ENCODE measurements around the gene KCNRG. TPM values are rescaled to one million over a fixed set of nuclear protein-coding genes. Genes with fewer than 3 reads are reported as not detected.

KCNRG gene
- total RNA-seq, 1 experiment from 2014 or later, result 1.1 TPM

DNA sequence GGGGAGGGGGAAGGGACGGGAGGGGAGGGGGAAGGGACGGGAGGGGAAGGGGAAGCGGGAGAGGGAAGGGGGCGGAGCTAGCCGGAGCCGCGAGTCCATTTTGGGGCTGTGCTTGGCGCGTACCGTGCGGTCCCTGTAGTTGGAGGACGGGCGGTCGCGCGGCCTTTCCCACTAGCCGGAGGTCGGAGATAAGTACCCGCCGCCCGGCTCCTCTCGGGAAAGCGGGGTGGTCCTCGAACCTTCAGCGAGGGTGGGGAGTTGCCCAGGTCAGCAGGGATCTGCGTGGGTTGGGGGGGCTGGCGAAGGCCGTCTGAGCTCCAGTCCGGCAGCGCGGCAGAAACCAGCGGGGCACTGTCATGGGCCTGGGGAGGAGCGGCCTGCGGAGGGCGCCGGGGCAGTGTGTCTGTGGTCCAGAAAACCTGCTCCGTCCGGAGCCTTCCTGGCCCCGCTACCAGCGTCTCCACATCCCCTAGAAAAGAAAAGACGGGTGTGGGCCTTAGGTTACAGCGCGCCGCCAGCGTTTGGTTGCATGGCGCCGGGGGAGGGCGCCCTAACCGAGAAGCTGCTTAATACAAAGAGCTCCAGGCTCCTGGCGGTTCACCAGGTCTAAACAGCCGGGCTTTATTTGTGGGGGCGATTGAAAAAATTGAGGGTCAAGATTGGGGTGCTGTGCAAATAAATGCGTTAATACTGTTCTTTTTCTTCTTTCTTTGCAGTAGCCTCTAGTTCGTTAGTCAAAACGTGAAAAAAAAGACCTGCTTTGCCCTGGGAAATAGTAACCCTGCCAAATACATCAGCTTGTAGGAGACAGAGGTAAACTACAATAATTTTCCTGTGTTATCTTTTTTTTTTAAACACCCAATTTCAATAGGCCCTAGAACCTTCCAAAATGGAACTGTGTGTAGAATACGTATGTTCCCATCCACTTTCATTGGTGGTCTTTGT is 18.0 kb upstream of the KCNRG start, which contains the start of gene TRIM13 (continued):
- 0 out of 2 replicates have a peak, but pooled peaks have one; percentile 27 for TF ChIP-seq E2F4 (CRISPR knock-in tag; IDR thresholded peaks at IDR 0.05; ENCODE audit: borderline replicate concordance, low read depth)
- no peak for TF ChIP-seq NR1H2 (CRISPR knock-in tag; IDR thresholded peaks at IDR 0.05)
- TF ChIP-seq IRF2 (CRISPR knock-in tag; IDR thresholded peaks at IDR 0.05; ENCODE audit: borderline replicate concordance, low read depth), result no peak
- TF ChIP-seq ESRRA (CRISPR knock-in tag; IDR thresholded peaks at IDR 0.05; ENCODE audit: borderline replicate concordance), result peak; percentile 58; the same call in 1 of the 2 replicates
- no peak for TF ChIP-seq NFYB (CRISPR knock-in tag; conservative IDR thresholded peaks at IDR 0.05; ENCODE audit: low read depth)
- no peak for TF ChIP-seq FOXK1 (CRISPR knock-in tag; IDR thresholded peaks at IDR 0.05)
- TF ChIP-seq, protein P1, sequence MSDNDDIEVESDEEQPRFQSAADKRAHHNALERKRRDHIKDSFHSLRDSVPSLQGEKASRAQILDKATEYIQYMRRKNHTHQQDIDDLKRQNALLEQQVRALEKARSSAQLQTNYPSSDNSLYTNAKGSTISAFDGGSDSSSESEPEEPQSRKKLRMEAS (CRISPR knock-in tag; IDR thresholded peaks at IDR 0.05), result no peak; the same call in 1 of the 2 replicates
- 0 out of 2 replicates have a peak, but pooled peaks have one; percentile 8 for TF ChIP-seq GABPB1 (CRISPR knock-in tag; IDR thresholded peaks at IDR 0.05)
- no peak for TF ChIP-seq ATF1 (CRISPR knock-in tag; IDR thresholded peaks at IDR 0.05)
- peak; percentile 75; the same call in 1 of the 2 replicates for TF ChIP-seq JUN (CRISPR knock-in tag; IDR thresholded peaks at IDR 0.05)
- no peak for TF ChIP-seq NR3C1 (CRISPR knock-in tag; conservative IDR thresholded peaks at IDR 0.05; ENCODE audit: low read depth)
- no peak for TF ChIP-seq TCF7 (CRISPR knock-in tag; IDR thresholded peaks at IDR 0.05; ENCODE audit: low read depth)
- TF ChIP-seq GTF2I (CRISPR knock-in tag; conservative IDR thresholded peaks at IDR 0.05), result no peak
- TF ChIP-seq PREB (CRISPR knock-in tag; IDR thresholded peaks at IDR 0.05; ENCODE audit: borderline replicate concordance), result no peak
- no peak for TF ChIP-seq ZNF416 (CRISPR knock-in tag; IDR thresholded peaks at IDR 0.05)
- TF ChIP-seq IRF1 (CRISPR knock-in tag; IDR thresholded peaks at IDR 0.05), result no peak
- TF ChIP-seq NFATC4 (CRISPR knock-in tag; IDR thresholded peaks at IDR 0.05), result no peak
- no peak for TF ChIP-seq CREM (CRISPR knock-in tag; IDR thresholded peaks at IDR 0.05)
- peak; percentile 49; the same call in 1 of the 2 replicates for TF ChIP-seq CTCF (IDR thresholded peaks at IDR 0.05)
- TF ChIP-seq, protein P2, sequence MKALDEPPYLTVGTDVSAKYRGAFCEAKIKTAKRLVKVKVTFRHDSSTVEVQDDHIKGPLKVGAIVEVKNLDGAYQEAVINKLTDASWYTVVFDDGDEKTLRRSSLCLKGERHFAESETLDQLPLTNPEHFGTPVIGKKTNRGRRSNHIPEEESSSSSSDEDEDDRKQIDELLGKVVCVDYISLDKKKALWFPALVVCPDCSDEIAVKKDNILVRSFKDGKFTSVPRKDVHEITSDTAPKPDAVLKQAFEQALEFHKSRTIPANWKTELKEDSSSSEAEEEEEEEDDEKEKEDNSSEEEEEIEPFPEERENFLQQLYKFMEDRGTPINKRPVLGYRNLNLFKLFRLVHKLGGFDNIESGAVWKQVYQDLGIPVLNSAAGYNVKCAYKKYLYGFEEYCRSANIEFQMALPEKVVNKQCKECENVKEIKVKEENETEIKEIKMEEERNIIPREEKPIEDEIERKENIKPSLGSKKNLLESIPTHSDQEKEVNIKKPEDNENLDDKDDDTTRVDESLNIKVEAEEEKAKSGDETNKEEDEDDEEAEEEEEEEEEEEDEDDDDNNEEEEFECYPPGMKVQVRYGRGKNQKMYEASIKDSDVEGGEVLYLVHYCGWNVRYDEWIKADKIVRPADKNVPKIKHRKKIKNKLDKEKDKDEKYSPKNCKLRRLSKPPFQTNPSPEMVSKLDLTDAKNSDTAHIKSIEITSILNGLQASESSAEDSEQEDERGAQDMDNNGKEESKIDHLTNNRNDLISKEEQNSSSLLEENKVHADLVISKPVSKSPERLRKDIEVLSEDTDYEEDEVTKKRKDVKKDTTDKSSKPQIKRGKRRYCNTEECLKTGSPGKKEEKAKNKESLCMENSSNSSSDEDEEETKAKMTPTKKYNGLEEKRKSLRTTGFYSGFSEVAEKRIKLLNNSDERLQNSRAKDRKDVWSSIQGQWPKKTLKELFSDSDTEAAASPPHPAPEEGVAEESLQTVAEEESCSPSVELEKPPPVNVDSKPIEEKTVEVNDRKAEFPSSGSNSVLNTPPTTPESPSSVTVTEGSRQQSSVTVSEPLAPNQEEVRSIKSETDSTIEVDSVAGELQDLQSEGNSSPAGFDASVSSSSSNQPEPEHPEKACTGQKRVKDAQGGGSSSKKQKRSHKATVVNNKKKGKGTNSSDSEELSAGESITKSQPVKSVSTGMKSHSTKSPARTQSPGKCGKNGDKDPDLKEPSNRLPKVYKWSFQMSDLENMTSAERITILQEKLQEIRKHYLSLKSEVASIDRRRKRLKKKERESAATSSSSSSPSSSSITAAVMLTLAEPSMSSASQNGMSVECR (CRISPR knock-in tag; IDR thresholded peaks at IDR 0.05; ENCODE audit: borderline replicate concordance), result 0 out of 2 replicates have a peak, but pooled peaks have one; percentile 72
- 0 out of 2 replicates have a peak, but pooled peaks have one; percentile 12 for TF ChIP-seq SP1 (CRISPR knock-in tag; conservative IDR thresholded peaks at IDR 0.05)
- no peak for TF ChIP-seq OVOL2 (CRISPR knock-in tag; IDR thresholded peaks at IDR 0.05; ENCODE audit: borderline replicate concordance)
- no peak for TF ChIP-seq MYBL2 (CRISPR knock-in tag; IDR thresholded peaks at IDR 0.05)
- no peak for TF ChIP-seq HMGA2 (CRISPR knock-in tag; IDR thresholded peaks at IDR 0.05)
- TF ChIP-seq ZNF138 (CRISPR knock-in tag; conservative IDR thresholded peaks at IDR 0.05), result no peak
- TF ChIP-seq GRHL2 (CRISPR knock-in tag; IDR thresholded peaks at IDR 0.05; ENCODE audit: insufficient replicate concordance, severe bottlenecking), result no peak
- peak; percentile 65; the same call in 1 of the 2 replicates for TF ChIP-seq KAT7 (CRISPR knock-in tag; IDR thresholded peaks at IDR 0.05; ENCODE audit: borderline replicate concordance)
- TF ChIP-seq NR2C2 (CRISPR knock-in tag; IDR thresholded peaks at IDR 0.05), result no peak
- no peak for TF ChIP-seq EMX1 (CRISPR knock-in tag; IDR thresholded peaks at IDR 0.05)
- TF ChIP-seq SOX15 (CRISPR knock-in tag; IDR thresholded peaks at IDR 0.05), result no peak

Measured in WTC11 (cell line).